ENCODE data around the gene CCDC82. TPM values are rescaled to one million over a fixed set of nuclear protein-coding genes. Genes with fewer than 3 reads are reported as not detected.
A peak's percentile ranks its signal among the peaks of the same experiment; 100 is the strongest.

CCDC82 gene
- total and polyA plus RNA-seq, 12 donors: 4.7 to 48.1 (median 16.5) TPM

DNA sequence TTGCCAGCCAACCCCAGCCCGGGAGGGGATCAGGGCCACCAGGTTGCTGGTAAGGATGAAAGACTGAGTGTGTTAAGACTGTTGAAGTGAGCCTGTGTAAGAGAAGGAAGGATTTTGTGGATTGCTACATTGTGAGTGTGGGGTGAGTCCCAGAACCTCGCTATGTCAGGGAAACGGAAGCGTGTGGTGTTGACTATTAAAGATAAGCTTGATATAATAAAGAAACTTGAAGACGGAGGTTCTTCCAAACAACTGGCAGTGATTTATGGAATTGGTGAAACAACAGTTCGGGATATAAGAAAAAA, 728 bp upstream of the CCDC82 start:
- peaks cover 5 to 28% of the 10 kb centered on the region in 2 donors for H3K4me1 ChIP-seq (replicated peaks in 1 of 2)
- no peaks in the 10 kb centered on the region for H3K27me3 ChIP-seq
- no peaks in the 10 kb centered on the region for H3K36me3 ChIP-seq (replicated peaks in 1 of 2)
- TF ChIP-seq POLR2A (IDR thresholded peaks at IDR 0.05): no peak
- TF ChIP-seq, protein P1, sequence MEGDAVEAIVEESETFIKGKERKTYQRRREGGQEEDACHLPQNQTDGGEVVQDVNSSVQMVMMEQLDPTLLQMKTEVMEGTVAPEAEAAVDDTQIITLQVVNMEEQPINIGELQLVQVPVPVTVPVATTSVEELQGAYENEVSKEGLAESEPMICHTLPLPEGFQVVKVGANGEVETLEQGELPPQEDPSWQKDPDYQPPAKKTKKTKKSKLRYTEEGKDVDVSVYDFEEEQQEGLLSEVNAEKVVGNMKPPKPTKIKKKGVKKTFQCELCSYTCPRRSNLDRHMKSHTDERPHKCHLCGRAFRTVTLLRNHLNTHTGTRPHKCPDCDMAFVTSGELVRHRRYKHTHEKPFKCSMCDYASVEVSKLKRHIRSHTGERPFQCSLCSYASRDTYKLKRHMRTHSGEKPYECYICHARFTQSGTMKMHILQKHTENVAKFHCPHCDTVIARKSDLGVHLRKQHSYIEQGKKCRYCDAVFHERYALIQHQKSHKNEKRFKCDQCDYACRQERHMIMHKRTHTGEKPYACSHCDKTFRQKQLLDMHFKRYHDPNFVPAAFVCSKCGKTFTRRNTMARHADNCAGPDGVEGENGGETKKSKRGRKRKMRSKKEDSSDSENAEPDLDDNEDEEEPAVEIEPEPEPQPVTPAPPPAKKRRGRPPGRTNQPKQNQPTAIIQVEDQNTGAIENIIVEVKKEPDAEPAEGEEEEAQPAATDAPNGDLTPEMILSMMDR (IDR thresholded peaks at IDR 0.05): no peak
- DNase-seq: peak in 1 of 7 donors; percentile 17
- peak overlapping the region in 3 of 4 donors; percentile 2 to 84 (median 84) for H3K4me3 ChIP-seq
- H3K9me3 ChIP-seq (replicated peaks in 1 of 3): no peaks in the 10 kb centered on the region
- intact Hi-C loops (cut with DNase I): loop anchor here in 1 of 2 donors (10.0 kb wide), 1 partner anchor 546 kb away; no protein-coding TSS in a partner anchor
- H3K27ac ChIP-seq: peak overlapping the region; percentile 65 to 93 (median 85)
- 16 to 26% (median 17%) methylated on average over 6 of the region's 6 CpGs for WGBS, 4 donors

DNA sequence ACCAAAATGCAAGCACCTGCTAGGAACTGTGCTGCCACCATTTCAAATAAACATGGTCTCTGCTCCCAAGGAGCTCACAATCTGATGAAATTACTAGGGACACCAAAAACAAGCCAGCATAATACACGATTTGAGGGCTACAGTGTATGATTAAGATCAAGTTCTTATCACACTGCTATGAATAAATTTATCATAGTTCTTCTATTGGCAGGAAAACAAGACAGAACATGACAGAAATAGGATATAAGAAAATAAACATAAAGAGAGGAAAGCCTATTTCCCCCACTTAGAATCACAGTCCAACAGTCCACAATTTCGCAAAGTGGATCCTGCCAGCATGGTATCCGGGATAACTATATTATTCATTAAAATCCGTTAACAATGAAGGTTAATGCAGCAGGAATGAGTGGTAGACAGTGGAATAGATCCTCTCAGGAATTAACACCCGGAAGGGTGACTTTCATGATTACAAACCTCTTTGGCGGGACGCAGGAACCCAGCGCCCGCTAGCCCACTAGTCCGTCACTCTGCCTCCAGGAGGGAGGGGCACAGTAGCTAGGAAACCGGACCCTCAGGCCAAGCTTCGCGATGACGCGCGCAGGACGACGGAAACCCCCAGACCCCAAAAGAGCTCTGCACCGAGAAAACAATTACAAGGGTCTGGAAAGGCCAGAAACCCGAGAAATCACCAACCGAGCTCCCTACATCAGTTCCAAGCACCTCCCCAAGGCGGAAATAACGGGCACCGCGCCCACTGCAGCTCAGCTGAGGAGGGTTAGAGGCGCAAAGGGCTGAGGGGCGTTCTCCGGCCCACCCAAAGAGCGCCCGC, 607 bp downstream of the CCDC82 start:
- TF ChIP-seq POLR2A (IDR thresholded peaks at IDR 0.05): no peak
- TF ChIP-seq, protein P1 (IDR thresholded peaks at IDR 0.05): peak in 2 of 6 experiments; percentile 8 to 21
- no peaks in the 10 kb centered on the region for H3K27me3 ChIP-seq
- intact Hi-C loops (cut with DNase I): no loop called here
- DNase-seq: no peak
- peak overlapping the region; percentile 2 to 84 (median 74) for H3K4me3 ChIP-seq
- peaks cover 0 to 1% of the 10 kb centered on the region in 2 donors for H3K36me3 ChIP-seq (replicated peaks in 1 of 2)
- H3K27ac ChIP-seq: peak overlapping the region in 4 of 5 donors; percentile 76 to 93 (median 87)
- 0% methylated on average over 18 to 30 of the region's 30 CpGs for WGBS, 4 donors
- no peaks in the 10 kb centered on the region for H3K9me3 ChIP-seq (replicated peaks in 1 of 3)
- H3K4me1 ChIP-seq (replicated peaks in 1 of 2): peaks cover 5 to 28% of the 10 kb centered on the region in 2 donors

DNA sequence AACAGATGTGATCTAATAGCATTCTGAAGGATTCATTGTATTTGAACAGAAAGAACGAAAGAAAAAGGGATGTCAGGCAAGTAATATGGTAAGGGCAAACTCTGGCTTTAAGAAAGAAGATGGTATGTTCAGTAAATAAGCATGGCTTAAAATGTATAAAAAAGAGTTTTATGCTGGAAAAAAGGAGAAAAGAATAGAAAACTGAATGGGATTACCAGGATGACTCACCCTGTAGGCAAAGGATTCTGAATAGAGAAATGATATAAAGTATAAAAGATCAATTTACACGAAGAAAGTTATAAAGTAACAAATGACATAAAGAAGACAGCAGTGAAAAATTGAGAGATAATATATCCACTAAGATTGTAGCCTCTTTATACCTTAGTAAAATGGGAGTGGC, 4.5 kb downstream of the CCDC82 start:
- H3K4me1 ChIP-seq (replicated peaks in 1 of 2): peaks cover 5 to 16% of the 10 kb centered on the region in 2 donors
- H3K9me3 ChIP-seq (replicated peaks in 1 of 3): no peaks in the 10 kb centered on the region
- TF ChIP-seq, protein P1 (IDR thresholded peaks at IDR 0.05): no peak
- no peak for TF ChIP-seq POLR2A (IDR thresholded peaks at IDR 0.05)
- no peaks in the 10 kb centered on the region for H3K27me3 ChIP-seq
- no peak for DNase-seq
- WGBS, 4 donors: 84 to 94% (median 85%) methylated on average over 2 of the region's 2 CpGs
- H3K4me3 ChIP-seq: no peak overlapping the region
- no peak overlapping the region for H3K27ac ChIP-seq
- intact Hi-C loops (cut with DNase I): no loop called here
- H3K36me3 ChIP-seq (replicated peaks in 1 of 2): peaks cover 0 to 6% of the 10 kb centered on the region in 2 donors

DNA sequence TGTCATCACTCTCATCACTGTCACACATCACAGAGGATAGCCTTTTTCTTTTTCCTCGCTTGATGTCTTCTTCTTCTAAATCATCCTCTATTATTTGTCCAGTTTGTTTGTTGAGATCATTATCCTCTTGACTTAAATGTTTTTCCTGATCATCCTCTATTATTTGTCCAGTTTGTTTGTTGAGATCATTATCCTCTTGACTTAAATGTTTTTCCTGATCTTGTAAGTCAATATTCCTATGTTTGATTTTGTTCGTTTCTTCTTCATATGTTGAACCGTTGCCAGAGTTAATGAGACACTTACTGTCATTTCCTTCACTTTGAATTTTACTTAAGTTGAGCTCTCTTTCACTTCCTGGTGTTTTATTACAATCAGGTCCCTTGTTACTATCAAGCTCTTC, 5.6 kb downstream of the CCDC82 start:
- no peak for TF ChIP-seq POLR2A (IDR thresholded peaks at IDR 0.05)
- TF ChIP-seq, protein P1 (IDR thresholded peaks at IDR 0.05): no peak
- Histone ChIP-seq H3K36me3 (replicated peaks in 1 of 2) (peaks cover 0 to 6% of the 10 kb centered on the region in 2 donors), H3K27me3 (no peaks in the 10 kb centered on the region), H3K4me3 (no peak overlapping the region), H3K9me3 (replicated peaks in 1 of 3) (no peaks in the 10 kb centered on the region), H3K4me1 (replicated peaks in 1 of 2) (peaks cover 5 to 16% of the 10 kb centered on the region in 2 donors), H3K27ac (no peak overlapping the region)
- intact Hi-C loops (cut with DNase I): no loop called here
- WGBS, 4 donors: 86 to 93% (median 90%) methylated on average over 3 of the region's 3 CpGs
- no peak for DNase-seq
